NOMO-1 (cell line): ENCODE data around the gene KCNK1.
A peak's percentile ranks its signal among the peaks of the same experiment; 100 is the strongest.

Source experiments
- DNase-seq, 2 experiments: peaks; one replicate each; lab custom pipeline; 2025; ENCODE audit not compliant: unreplicated experiment in 2 of 2; lab: John Stamatoyannopoulos, UW

KCNK1 gene

GRCh38 chr1:233613252-233614172, at the start of gene KCNK1:
KCNK1 (plus strand) TSS chr1:233614106; CDS start chr1:233614172, 66 bp downstream.
- no peak for DNase-seq

DNA sequence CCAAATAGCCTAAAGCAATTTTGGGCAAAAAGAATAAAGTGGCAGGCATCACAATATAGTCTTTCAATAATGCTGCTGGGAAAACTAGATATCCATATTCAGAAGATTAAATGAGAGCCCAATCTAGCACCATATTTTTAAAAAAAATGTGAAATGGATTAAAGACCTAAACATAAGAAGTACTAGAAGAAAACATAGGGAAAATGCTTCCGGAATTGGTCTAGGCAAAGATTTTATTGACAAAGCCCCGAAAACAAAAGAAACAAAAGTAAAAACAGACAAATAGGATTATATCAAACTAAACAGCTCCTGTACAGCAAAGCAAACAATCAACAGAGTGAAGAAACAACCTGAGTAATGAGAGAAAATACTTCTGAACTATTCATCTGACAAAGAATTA, 48.6 kb upstream of the KCNK1 start:
- no peak for DNase-seq

GRCh38 chr1:233566886-233567285, 47.0 kb upstream of the KCNK1 start:
- DNase-seq: no peak

DNA sequence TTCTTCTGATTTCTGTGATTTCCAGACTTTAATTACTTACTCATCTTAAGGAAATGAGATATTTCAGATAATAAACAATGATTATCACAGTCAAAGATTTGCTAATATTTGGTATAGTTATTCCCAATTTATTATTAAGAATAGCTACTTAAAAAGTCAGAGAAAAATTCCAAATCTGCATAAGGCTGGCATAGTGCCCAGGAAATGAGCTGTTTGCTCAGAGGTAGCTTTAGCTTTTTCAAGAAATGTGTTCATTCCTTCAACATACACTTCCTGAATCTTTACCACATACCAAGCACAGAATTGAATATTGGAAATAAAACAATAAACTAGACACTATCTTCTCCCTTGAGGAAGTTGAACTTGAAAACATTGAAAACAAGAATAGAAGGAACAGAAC, 44.3 kb upstream of the KCNK1 start:
- DNase-seq: no peak

DNA sequence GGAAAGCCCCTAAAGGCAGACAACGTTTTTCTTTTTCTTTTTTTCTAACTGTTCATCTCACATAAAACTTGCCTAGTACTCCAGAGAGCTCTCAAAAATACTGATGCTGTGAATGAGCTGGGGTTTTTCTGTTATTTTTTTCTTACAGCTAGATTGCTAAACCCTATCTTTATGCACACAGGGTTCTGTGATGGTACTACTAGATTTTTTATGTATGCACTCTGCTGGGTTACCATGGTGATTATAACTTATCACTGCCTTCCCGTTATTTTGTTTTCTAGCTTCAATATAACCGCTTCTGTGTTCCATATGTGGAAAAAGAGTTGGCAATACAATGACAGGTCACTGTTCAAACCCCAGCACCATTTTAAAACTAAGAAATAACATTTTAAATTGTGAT, 43.7 kb upstream of the KCNK1 start:
- no peak for DNase-seq

GRCh38 chr1:233570706-233571105, 43.2 kb upstream of the KCNK1 start:
- no peak for DNase-seq

GRCh38 chr1:233572896-233573295, 41.0 kb upstream of the KCNK1 start:
- DNase-seq: no peak

- DNase-seq: no peak
Observed at GRCh38 chr1:233575450-233575849, 38.5 kb upstream of the KCNK1 start.

DNA sequence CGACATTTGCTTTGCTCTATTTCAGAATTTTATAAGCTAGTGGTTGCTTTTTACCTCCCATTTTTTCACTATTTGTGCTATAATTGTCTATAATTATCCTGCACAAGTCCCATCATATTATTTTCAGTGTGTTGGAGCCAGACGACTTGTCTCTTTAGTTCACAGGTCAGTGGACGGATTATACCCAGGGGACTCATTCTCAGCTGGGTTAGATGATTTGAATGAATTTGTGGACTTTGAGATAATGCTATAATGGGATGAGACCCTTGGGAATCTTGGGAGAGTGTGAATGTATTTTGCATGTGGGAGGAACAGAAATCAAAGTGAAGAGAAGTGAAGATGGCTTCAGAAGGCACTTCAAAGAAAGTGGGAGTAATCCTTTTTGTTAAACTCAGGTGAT, 31.5 kb upstream of the KCNK1 start:
- DNase-seq: no peak

DNA sequence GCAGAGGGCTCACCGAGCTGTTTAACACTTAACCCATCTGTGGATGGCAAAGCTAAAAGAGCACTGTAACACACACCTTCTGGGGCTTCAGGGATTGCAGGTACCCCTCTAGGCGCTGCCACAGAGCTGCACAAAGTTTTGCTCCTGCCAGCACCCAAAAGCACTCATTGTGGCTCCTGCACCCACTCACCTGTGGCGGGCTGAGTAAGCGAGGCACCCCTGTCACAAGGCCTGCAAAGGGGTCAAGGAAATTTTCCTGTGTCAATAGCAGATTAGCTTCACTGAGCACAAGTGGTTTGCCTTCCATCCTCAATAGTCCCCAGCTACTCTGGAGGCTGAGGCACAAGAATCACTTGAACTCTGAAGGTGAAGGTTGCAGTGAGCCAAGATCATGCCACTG, 29.5 kb upstream of the KCNK1 start:
- DNase-seq: no peak

DNA sequence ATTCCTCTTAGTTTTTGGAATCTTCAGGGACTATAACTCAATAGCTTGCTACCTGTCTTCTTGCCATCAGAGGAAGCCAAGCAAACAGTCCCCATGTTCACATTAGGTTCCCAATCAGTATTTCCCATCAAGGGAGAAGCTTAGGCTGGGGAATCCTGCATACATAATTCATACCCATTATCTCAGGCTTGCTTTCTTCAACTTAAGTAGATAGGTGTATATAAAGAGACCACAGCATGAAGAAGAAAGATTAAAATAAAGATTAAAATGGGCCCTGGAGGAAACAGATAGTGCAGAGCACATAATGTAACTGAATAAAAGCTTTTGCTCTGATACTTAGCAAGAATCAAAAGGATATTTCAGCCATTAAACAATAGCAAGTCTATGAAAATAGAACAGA, 29.0 kb upstream of the KCNK1 start:
- DNase-seq: no peak

DNA sequence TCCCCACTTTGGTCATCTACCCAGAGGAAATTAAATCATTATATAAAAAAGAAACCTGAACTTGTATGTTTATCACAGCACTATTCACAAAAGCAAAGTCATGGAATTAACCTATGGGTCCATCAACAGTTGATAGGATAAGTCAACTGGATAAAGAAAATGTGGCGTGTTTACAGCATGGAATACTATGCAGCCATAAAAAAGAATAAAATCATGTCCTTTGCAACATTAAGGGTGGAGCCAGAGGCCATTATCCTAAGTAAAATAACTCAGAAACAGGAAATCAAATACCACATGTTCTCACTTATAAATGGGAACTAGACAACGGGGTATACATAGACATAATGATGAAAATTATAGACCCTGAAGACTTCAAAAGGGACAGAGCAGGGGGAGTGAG, 27.6 kb upstream of the KCNK1 start:
- no peak for DNase-seq

GRCh38 chr1:233587196-233587595, 26.7 kb upstream of the KCNK1 start:
- no peak for DNase-seq

- no peak for DNase-seq
Observed at GRCh38 chr1:233587958-233588799, 25.7 kb upstream of the KCNK1 start.

DNA sequence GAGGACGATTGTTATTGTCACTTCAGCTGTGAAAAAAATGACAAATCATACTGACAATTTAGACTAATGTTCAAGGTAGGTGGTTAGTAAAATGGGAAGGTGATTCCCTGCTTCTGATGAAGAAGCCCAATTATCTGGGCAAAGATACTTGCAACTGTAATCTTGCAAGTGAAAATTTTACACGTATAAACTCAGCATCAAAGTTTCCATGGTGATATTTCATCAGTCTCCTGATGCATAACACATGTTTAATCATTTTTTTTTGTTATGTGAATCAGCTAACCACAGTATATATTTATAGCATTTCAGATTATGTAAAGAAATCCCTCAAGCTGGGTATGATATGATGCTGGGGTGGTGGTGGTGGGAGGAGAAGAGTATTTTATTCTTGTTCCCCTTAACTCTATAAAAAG, 16.4 kb upstream of the KCNK1 start:
- peak in 1 of 2 experiments; percentile 3 for DNase-seq

- no peak for DNase-seq
Observed at GRCh38 chr1:233598891-233599541, 14.9 kb upstream of the KCNK1 start.

GRCh38 chr1:233599542-233600073, 14.3 kb upstream of the KCNK1 start:
- DNase-seq: no peak

GRCh38 chr1:233600488-233600887, 13.4 kb upstream of the KCNK1 start:
- DNase-seq: no peak

GRCh38 chr1:233603478-233603877, 10.4 kb upstream of the KCNK1 start:
- DNase-seq: no peak

DNA sequence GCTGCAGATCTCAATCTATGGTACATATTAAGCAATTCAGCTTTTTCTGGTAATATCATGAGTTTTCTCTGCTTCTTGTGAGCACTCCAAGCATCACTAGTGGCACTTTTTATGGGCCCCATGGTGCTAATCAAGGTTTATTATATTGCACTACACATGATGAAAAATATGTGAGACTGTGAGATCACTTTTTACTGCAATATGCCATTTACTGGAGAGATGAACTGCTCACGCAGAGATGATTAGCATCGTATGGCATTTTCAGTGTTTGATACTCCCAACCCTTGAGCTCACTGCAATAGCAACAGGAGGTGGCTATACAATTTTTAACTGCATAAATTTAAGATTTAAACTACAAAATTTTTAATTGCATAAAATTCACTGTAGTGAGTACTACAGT, 8.7 kb upstream of the KCNK1 start:
- DNase-seq: no peak

- no peak for DNase-seq
Observed at GRCh38 chr1:233606813-233607212, 7.1 kb upstream of the KCNK1 start.
